C4-2B (cell line): ENCODE data around the gene POGZ.

ENCODE experiments used
- H3K27ac ChIP-seq: fragments of 450-650 bp; 2 replicates; pipeline ENCODE4 v1.5.1; 2017
- ZFX ChIP-seq: fragments of 450-650 bp; IDR thresholded peaks from 2 replicates; pipeline ENCODE4 v1.6.1; 2017
- TF ChIP-seq, protein P1 (sequence below): fragments of 450-650 bp; conservative IDR thresholded peaks from 2 replicates; pipeline ENCODE4 v1.5.1; 2017; ENCODE audit warnings: mild to moderate bottlenecking

The POGZ gene

GRCh38 chr1:151370211-151370911 lies 88.9 kb downstream of the POGZ start:
- TF ChIP-seq ZFX: no peak
- TF ChIP-seq, protein P1, sequence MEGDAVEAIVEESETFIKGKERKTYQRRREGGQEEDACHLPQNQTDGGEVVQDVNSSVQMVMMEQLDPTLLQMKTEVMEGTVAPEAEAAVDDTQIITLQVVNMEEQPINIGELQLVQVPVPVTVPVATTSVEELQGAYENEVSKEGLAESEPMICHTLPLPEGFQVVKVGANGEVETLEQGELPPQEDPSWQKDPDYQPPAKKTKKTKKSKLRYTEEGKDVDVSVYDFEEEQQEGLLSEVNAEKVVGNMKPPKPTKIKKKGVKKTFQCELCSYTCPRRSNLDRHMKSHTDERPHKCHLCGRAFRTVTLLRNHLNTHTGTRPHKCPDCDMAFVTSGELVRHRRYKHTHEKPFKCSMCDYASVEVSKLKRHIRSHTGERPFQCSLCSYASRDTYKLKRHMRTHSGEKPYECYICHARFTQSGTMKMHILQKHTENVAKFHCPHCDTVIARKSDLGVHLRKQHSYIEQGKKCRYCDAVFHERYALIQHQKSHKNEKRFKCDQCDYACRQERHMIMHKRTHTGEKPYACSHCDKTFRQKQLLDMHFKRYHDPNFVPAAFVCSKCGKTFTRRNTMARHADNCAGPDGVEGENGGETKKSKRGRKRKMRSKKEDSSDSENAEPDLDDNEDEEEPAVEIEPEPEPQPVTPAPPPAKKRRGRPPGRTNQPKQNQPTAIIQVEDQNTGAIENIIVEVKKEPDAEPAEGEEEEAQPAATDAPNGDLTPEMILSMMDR: no peak
- peak overlapping the region; percentile 96 for H3K27ac ChIP-seq

DNA sequence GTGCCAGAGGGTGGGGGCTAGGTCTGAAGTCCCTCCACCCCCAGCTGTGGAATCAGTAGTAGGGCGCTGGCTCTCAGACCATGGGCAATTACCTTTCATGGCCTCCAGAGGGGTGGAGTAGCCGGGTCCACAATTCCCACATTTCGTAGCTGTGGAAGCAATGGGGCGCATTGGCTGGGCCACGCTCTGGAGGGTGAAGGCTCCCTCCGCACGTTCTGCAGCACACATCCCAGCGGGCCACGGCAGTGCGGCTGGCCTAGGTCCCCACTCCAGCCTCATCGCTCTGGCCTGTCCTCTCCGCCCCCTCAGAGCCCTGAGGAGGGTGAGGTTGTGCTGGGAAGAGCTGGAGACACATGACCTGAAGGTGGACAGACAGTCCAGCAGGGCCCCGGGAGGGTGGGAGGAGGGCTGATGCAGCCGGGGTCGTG lies 89.7 kb downstream of the POGZ start:
- H3K27ac ChIP-seq: no peak overlapping the region; the same call in 1 of the 2 replicates
- TF ChIP-seq, protein P1: no peak
- no peak for TF ChIP-seq ZFX

GRCh38 chr1:151369302-151369610 lies 90.0 kb downstream of the POGZ start:
- no peak for TF ChIP-seq ZFX
- TF ChIP-seq, protein P1: no peak

GRCh38 chr1:151368393-151369301 lies 90.6 kb downstream of the POGZ start:
- H3K27ac ChIP-seq: no peak overlapping the region
- TF ChIP-seq ZFX: no peak
- TF ChIP-seq, protein P1: no peak

More at GRCh38 chr1:151369302-151369610, 90.0 kb downstream of the POGZ start:
- H3K27ac ChIP-seq: no peak overlapping the region

GRCh38 chr1:151367658-151368392 lies 91.5 kb downstream of the POGZ start:
- no peak overlapping the region for H3K27ac ChIP-seq
- TF ChIP-seq ZFX: no peak
- TF ChIP-seq, protein P1: no peak

DNA sequence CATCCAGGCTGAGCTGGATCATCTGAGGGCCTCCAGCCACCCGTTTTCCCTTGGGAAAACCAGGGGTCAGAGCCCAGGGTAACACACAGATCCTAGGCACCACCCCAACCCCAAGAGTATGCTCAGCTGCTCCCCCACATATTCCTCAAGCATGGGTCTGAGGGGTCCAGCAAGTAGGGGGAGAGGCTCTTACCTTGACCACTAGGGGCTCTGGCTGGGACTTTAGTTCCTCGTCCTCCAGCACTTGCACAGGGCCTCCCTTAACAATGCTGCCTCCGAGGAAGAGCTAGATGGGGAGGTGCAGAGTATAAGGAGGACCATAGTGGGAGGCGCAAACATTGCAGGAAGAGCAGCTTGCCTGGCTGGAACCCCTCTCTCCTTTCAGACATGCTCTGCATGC lies 94.3 kb downstream of the POGZ start:
- TF ChIP-seq, protein P1: no peak
- TF ChIP-seq ZFX: no peak

More for the DNA sequence above, 94.3 kb downstream of the POGZ start:
- no peak overlapping the region for H3K27ac ChIP-seq
